Large intestine (tissue), 3 donors: ENCODE data around the gene GSAP. TPM values are rescaled to one million over a fixed set of nuclear protein-coding genes. Genes with fewer than 3 reads are reported as not detected.
A peak's percentile ranks its signal among the peaks of the same experiment; 100 is the strongest.
"Not testable (repeated sequence)": the region's sequence is repeated elsewhere in the genome, so short reads cannot be mapped to it uniquely, and the experiment has no call there.

ENCODE experiments used
- DNase-seq, 2 donors: peaks; one replicate each; pipeline versions ENCODE4 v3.0.0 to v3.0.0-alpha.2; 2013
- H3K27ac ChIP-seq: one replicate; pipeline ENCODE4 v1.5.1; 2013; ENCODE audit warnings: low read length
- H3K27me3 ChIP-seq: 2 replicates; pipeline ENCODE4 v1.6.1; 2013; ENCODE audit warnings: low read length; ENCODE audit not compliant: control insufficient read depth, insufficient read depth
- H3K36me3 ChIP-seq: 2 replicates; pipeline ENCODE4 v1.6.1; 2013; ENCODE audit warnings: low read length; ENCODE audit not compliant: control insufficient read depth, insufficient read depth
- H3K4me1 ChIP-seq: one replicate; pipeline ENCODE4 v1.6.1; 2013; ENCODE audit warnings: low read length; ENCODE audit not compliant: control insufficient read depth, insufficient read depth
- H3K4me3 ChIP-seq: one replicate; pipeline ENCODE4 v1.5.1; 2013; ENCODE audit warnings: low read length
- H3K9me3 ChIP-seq: one replicate; pipeline ENCODE4 v1.6.1; 2013; ENCODE audit warnings: mild to moderate bottlenecking, low read depth, low read length, moderate library complexity; ENCODE audit not compliant: control insufficient read depth
- WGBS: methylation state at CpG from one replicate; pipeline ENCODE4 v1.1.5; 2013; ENCODE audit warnings: low lambda C conversion rate; ENCODE audit not compliant: insufficient coverage; 5-methylcytosine and 5-hydroxymethylcytosine counted together
- polyA plus RNA-seq: library from polyadenylated mRNA; unstranded; fragments of 120-200 nt; gene quantifications from one replicate; pipeline ENCODE4 v1.2.1, GENCODE V29; 2013

GSAP gene
- polyA plus RNA-seq, 1 donor = 13.6 TPM

GRCh38 chr7:77349141-77349540 is 67.0 kb downstream of the GSAP start:
- Histone ChIP-seq H3K36me3 (peaks cover 2% of the 10 kb centered on the region), H3K9me3 (no peaks in the 10 kb centered on the region), H3K27me3 (no peaks in the 10 kb centered on the region), H3K4me3 (no peak overlapping the region), H3K4me1 (no peaks in the 10 kb centered on the region), H3K27ac (no peak overlapping the region)
- DNase-seq = no peak

- Histone ChIP-seq H3K9me3 (no peaks in the 10 kb centered on the region), H3K36me3 (peaks cover 2% of the 10 kb centered on the region), H3K27ac (no peak overlapping the region), H3K27me3 (no peaks in the 10 kb centered on the region), H3K4me3 (no peak overlapping the region), H3K4me1 (no peaks in the 10 kb centered on the region)
- WGBS = no CpG with 5 or more reads among the region's 3 CpGs
- no peak for DNase-seq
Observed at GRCh38 chr7:77348371-77348813, 67.8 kb downstream of the GSAP start.

- H3K4me1 ChIP-seq = no peaks in the 10 kb centered on the region
- no peaks in the 10 kb centered on the region for H3K36me3 ChIP-seq
- 80% methylated on average over 1 of the region's 3 CpGs for WGBS
- no peak for DNase-seq
- no peak overlapping the region for H3K4me3 ChIP-seq
- no peak overlapping the region for H3K27ac ChIP-seq
- H3K9me3 ChIP-seq = no peaks in the 10 kb centered on the region
- no peaks in the 10 kb centered on the region for H3K27me3 ChIP-seq
Observed at GRCh38 chr7:77346441-77346840, 69.7 kb downstream of the GSAP start.

- DNase-seq, H3K27me3 ChIP-seq, H3K36me3 ChIP-seq, H3K4me1 ChIP-seq, H3K9me3 ChIP-seq, H3K4me3 ChIP-seq, H3K27ac ChIP-seq: not testable (repeated sequence)
- WGBS = 60% methylated on average over 1 of the region's 9 CpGs
Observed at GRCh38 chr7:77345426-77345825, 70.7 kb downstream of the GSAP start.

GRCh38 chr7:77339726-77340125 is 76.4 kb downstream of the GSAP start:
- WGBS = 80% methylated on average over 1 of the region's 5 CpGs
- Histone ChIP-seq H3K4me3 (no peak overlapping the region), H3K4me1 (peaks cover 6% of the 10 kb centered on the region), H3K36me3 (no peaks in the 10 kb centered on the region), H3K27me3 (no peaks in the 10 kb centered on the region), H3K9me3 (no peaks in the 10 kb centered on the region), H3K27ac (no peak overlapping the region)
- DNase-seq = no peak

- H3K9me3 ChIP-seq = no peaks in the 10 kb centered on the region
- WGBS = no CpG with 5 or more reads among the region's 5 CpGs
- peaks cover 6% of the 10 kb centered on the region for H3K4me1 ChIP-seq
- no peaks in the 10 kb centered on the region for H3K27me3 ChIP-seq
- DNase-seq = peak; percentile 22 to 26
- no peak overlapping the region for H3K27ac ChIP-seq
- H3K4me3 ChIP-seq = no peak overlapping the region
- H3K36me3 ChIP-seq = no peaks in the 10 kb centered on the region
Observed at GRCh38 chr7:77338883-77339629, 77.1 kb downstream of the GSAP start.

GRCh38 chr7:77338260-77338659 is 77.9 kb downstream of the GSAP start:
- Histone ChIP-seq H3K27ac (no peak overlapping the region), H3K4me3 (no peak overlapping the region), H3K36me3 (no peaks in the 10 kb centered on the region), H3K27me3 (no peaks in the 10 kb centered on the region), H3K4me1 (peaks cover 6% of the 10 kb centered on the region), H3K9me3 (no peaks in the 10 kb centered on the region)
- no peak for DNase-seq
- WGBS = 83% methylated on average over 1 of the region's 4 CpGs

GRCh38 chr7:77337456-77337990 is 78.6 kb downstream of the GSAP start:
- no peaks in the 10 kb centered on the region for H3K27me3 ChIP-seq
- no peaks in the 10 kb centered on the region for H3K36me3 ChIP-seq
- H3K9me3 ChIP-seq = no peaks in the 10 kb centered on the region
- H3K4me3 ChIP-seq = no peak overlapping the region
- peaks cover 6% of the 10 kb centered on the region for H3K4me1 ChIP-seq
- WGBS = no CpG with 5 or more reads among the region's 2 CpGs
- DNase-seq = no peak
- no peak overlapping the region for H3K27ac ChIP-seq

- H3K27me3 ChIP-seq = no peaks in the 10 kb centered on the region
- peaks cover 6% of the 10 kb centered on the region for H3K4me1 ChIP-seq
- H3K4me3 ChIP-seq = no peak overlapping the region
- H3K36me3 ChIP-seq = no peaks in the 10 kb centered on the region
- no peak for DNase-seq
- H3K9me3 ChIP-seq = no peaks in the 10 kb centered on the region
- no peak overlapping the region for H3K27ac ChIP-seq
Observed at GRCh38 chr7:77335581-77335980, 80.6 kb downstream of the GSAP start.

- not testable (repeated sequence) for H3K27ac ChIP-seq, H3K9me3 ChIP-seq, H3K27me3 ChIP-seq, H3K4me3 ChIP-seq, DNase-seq, H3K4me1 ChIP-seq, H3K36me3 ChIP-seq
- WGBS = no CpG with 5 or more reads among the region's 2 CpGs
Observed at GRCh38 chr7:77334039-77334438, 82.1 kb downstream of the GSAP start.
